ENCODE data around the gene SEC23IP.

The SEC23IP gene

GRCh38 chr10:119852822-119853221 lies 39.7 kb upstream of the SEC23IP start:
- Histone ChIP-seq H3K9me3 (no peaks in the 10 kb centered on the region), H3K4me1 (ENCODE audit: control insufficient read depth in 1 of 2, insufficient read depth in 1 of 2, low read depth in 1 of 2, low read length in 1 of 2) (peaks cover 34 to 35% of the 10 kb centered on the region in 2 experiments), H3K27me3 (no peaks in the 10 kb centered on the region), H3K27ac (peak overlapping the region; percentile 35), H3K36me3 (peaks cover 55% of the 10 kb centered on the region), H3K4me3 (ENCODE audit: low read depth in 1 of 2, low read length in 1 of 2) (no peak overlapping the region)
- no peak for TF ChIP-seq CTCF (IDR thresholded peaks at IDR 0.05)

- Histone ChIP-seq H3K27me3 (no peaks in the 10 kb centered on the region), H3K9me3 (no peaks in the 10 kb centered on the region), H3K4me1 (ENCODE audit: control insufficient read depth in 1 of 2, insufficient read depth in 1 of 2, low read depth in 1 of 2, low read length in 1 of 2) (peaks cover 31 to 34% of the 10 kb centered on the region in 2 experiments), H3K4me3 (ENCODE audit: low read depth in 1 of 2, low read length in 1 of 2) (no peak overlapping the region), H3K36me3 (peaks cover 55% of the 10 kb centered on the region), H3K27ac (peak overlapping the region; percentile 35)
- no peak for TF ChIP-seq CTCF (IDR thresholded peaks at IDR 0.05)
These were observed 39.0 kb upstream of the SEC23IP start for GRCh38 chr10:119853574-119853973.

- Histone ChIP-seq H3K27me3 (no peaks in the 10 kb centered on the region), H3K4me3 (ENCODE audit: low read depth in 1 of 2, low read length in 1 of 2) (no peak overlapping the region), H3K4me1 (ENCODE audit: control insufficient read depth in 1 of 2, insufficient read depth in 1 of 2, low read depth in 1 of 2, low read length in 1 of 2) (peaks cover 9 to 11% of the 10 kb centered on the region in 2 experiments), H3K9me3 (no peaks in the 10 kb centered on the region), H3K36me3 (peaks cover 32% of the 10 kb centered on the region), H3K27ac (no peak overlapping the region)
- no peak for TF ChIP-seq CTCF (IDR thresholded peaks at IDR 0.05)
These were observed 34.5 kb upstream of the SEC23IP start for GRCh38 chr10:119858063-119858462.

GRCh38 chr10:119859420-119860258 lies 32.9 kb upstream of the SEC23IP start:
- H3K4me1 ChIP-seq (ENCODE audit: control insufficient read depth in 1 of 2, insufficient read depth in 1 of 2, low read depth in 1 of 2, low read length in 1 of 2), result peaks cover 19 to 21% of the 10 kb centered on the region in 2 experiments
- peak; percentile 56 for TF ChIP-seq CTCF (IDR thresholded peaks at IDR 0.05)
- H3K36me3 ChIP-seq, result peaks cover 22% of the 10 kb centered on the region
- no peak overlapping the region for H3K4me3 ChIP-seq (ENCODE audit: low read depth in 1 of 2, low read length in 1 of 2)
- peak overlapping the region; percentile 32 for H3K27ac ChIP-seq
- H3K9me3 ChIP-seq, result no peaks in the 10 kb centered on the region
- H3K27me3 ChIP-seq, result no peaks in the 10 kb centered on the region

GRCh38 chr10:119860866-119861607 lies 31.5 kb upstream of the SEC23IP start:
- H3K4me3 ChIP-seq (ENCODE audit: low read depth in 1 of 2, low read length in 1 of 2), result no peak overlapping the region
- H3K27me3 ChIP-seq, result no peaks in the 10 kb centered on the region
- peak overlapping the region; percentile 32 for H3K27ac ChIP-seq
- TF ChIP-seq CTCF (IDR thresholded peaks at IDR 0.05), result no peak
- H3K36me3 ChIP-seq, result peaks cover 17% of the 10 kb centered on the region
- peaks cover 26 to 28% of the 10 kb centered on the region in 2 experiments for H3K4me1 ChIP-seq (ENCODE audit: control insufficient read depth in 1 of 2, insufficient read depth in 1 of 2, low read depth in 1 of 2, low read length in 1 of 2)
- no peaks in the 10 kb centered on the region for H3K9me3 ChIP-seq
